GM21515 (cell line): ENCODE results near the gene HTR3E.
"Not testable (repeated sequence)": the region's sequence is repeated elsewhere in the genome, so short reads cannot be mapped to it uniquely, and the experiment has no call there.

Experiments
- ATAC-seq: cut with Tn5 transposase; IDR thresholded peaks from one replicate; pipeline ENCODE4 v1.9.1; 2021; ENCODE audit not compliant: unreplicated experiment

The HTR3E gene, protein sequence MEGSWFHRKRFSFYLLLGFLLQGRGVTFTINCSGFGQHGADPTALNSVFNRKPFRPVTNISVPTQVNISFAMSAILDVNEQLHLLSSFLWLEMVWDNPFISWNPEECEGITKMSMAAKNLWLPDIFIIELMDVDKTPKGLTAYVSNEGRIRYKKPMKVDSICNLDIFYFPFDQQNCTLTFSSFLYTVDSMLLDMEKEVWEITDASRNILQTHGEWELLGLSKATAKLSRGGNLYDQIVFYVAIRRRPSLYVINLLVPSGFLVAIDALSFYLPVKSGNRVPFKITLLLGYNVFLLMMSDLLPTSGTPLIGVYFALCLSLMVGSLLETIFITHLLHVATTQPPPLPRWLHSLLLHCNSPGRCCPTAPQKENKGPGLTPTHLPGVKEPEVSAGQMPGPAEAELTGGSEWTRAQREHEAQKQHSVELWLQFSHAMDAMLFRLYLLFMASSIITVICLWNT

DNA sequence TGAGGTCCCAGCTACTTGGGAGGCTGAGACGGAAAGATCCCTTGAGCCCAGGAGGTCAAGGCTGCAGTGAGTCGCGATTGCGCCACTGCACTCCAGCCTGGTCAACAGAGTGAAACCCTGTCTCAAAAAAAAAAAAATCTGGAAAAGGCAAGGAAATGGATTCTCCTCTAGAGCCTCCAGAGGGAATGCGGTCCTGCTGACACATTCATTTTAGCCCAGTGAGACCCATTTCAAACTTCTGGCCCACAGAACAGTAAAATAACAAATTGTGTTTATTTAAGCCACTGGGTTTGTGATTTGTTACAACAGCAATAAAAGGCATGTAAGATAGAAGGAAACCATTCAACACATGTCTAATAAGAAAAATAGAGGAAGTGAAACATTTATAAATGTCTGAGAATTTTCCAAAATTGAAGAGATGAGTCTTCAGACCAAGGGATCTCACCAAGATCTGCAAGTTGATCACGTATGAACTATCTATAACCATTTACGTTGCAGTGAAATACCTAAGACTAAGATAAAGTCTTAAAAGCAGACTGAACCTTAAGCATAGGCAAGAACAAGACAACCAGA lies at the start of gene HTR3E:
HTR3E (plus strand) TSS at position 254 of the 573 bp plus-strand sequence. CDS start 466 bp downstream, outside the sequence.
- no peak for ATAC-seq

DNA sequence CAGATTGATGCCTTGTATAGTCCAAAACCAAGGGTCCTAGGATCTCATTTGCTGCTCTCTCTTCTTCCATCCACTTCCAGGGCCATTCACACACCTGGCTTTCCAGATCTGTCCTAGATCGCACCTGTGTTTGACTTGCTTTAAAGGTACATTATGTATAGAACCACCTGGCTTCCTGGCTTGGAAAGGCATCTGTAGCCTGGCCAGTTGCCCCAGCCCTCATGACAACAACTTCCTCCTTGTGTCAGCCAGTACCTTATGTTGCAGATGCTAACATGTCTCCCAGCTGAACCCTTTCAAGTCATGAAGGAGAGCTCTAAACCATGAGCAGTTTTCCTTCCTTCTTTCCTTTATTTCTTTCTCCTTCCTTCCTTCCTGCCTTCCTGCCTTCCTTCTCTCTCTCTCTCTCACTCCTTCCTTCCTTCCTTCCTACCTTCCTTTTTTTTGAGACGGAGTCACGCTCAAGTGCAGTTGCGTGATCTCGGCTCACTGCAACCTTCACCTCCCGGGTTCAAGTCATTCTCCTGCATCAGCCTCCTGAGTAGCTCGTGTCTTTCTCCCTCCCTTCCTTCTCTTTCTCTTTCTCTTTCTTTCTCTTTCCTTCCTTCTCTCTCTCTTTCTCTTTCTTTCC lies 46.5 kb upstream of the HTR3E start:
- ATAC-seq: no peak

DNA sequence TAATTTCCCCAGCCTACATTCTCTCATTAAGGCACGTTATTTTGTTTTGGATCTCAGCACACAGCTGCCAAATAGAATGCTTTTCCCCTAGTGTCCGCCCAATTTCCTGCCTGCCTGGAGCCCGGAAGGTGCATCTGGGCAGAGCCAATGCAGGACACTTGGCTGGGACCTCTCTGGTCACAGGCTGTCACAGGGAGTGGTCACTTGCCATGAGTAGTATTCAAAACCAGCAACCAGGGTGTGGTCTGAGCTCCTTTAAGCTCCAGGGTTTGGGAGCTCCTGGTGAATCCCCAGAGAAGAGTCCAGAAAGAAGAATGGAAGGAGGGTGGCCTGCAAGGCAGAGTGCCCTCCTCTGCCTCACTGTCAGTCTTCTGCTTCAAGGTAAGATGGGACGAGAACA lies 44.1 kb upstream of the HTR3E start, which contains the start of gene HTR3C:
HTR3C (plus strand) TSS at position 281 of the 400 bp plus-strand sequence; CDS start at position 315, 34 bp downstream.
- no peak for ATAC-seq

DNA sequence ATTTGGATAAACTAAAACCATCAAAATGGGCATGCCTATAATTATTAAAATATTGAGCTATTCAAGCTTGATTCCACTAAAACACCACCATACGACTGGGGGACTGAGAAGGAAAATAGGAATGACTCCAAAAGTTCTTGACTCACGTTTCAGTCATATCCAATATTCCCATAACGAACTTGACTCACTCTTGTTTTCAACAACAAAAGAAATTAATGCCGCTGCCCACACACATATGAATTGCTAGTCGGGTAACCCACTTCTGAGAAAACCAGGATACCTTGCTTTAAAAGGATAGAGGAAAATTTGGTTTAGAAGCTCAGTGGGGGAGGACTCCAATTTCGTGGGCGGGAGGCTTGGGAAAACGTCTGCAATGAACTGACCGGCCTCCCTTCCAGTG lies 38.8 kb upstream of the HTR3E start:
- ATAC-seq: no peak

DNA sequence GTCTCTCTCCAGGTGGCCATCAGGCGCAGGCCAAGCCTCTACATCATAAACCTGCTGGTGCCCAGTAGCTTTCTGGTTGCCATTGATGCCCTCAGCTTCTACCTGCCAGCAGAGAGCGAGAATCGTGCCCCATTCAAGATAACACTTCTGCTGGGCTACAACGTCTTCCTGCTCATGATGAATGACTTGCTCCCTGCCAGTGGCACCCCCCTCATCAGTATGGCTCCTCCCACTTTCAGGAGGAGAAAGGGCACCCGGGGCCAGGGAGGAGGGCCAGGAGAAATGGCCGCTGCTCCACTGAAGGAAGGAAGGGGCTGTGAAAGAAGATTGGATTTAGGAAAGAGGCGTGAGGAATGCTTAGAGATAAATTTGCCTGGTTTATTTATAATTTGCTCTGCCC lies 37.4 kb upstream of the HTR3E start:
- no peak for ATAC-seq

DNA sequence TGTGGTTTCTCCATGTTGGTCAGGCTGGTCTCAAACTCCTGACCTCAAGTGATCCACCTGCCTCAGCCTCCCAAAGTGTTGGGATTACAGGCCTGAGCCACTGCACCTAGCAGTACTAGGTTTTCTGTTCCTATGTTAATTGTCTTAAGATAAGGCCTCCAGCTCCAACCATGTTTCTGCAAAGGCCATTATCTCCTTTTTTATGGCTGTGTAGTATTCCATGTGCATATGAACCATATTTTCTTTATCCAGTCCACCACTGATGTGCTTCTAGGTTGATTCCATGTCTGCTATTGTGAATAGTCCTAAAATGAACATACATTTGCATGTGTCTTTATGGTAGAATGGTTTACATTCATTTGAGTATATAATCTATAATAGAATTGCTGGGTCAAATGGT lies 34.2 kb upstream of the HTR3E start:
- ATAC-seq: no peak

DNA sequence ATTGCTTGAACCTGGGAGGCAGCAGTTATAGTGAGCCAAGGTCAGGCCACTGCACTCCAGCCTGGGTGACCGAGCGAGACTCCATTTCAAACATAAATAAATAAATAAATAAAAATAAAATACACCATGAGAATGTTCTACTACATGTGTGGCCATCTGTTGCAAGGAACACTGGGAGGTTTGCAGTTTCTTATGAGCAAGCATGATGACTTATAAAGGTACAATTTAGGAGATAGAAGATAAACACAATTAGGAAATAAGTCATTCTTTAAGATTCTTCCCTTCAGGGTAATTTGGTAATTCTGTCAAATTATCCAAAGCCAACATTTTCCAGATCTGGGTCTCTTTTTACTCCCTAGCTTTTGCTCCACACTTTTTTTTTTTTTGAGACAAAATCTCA lies 30.7 kb upstream of the HTR3E start:
- ATAC-seq: no peak

DNA sequence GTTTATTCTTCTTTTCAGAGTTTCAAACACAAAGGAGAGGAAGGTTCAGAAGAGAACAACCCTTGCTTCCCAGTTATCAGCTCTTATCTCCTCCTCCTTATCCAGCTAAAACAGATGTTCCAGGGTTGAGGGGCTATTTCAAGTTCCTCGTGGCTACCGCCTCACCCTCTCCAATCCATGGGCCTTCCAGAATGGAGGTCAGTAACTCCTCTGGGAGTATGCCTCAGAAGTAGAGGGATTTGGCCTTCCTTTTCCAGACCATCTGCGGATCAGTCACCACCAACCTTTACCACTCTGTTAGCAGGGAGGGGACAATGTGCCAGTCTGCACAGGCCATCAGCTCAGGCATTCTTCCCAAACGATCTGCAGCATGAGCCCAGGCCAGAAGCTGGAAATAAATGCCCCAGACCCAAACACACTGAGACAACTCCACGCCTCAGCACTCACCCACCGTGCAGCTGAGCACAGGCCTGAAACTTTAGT lies 29.2 kb upstream of the HTR3E start:
- no peak for ATAC-seq

DNA sequence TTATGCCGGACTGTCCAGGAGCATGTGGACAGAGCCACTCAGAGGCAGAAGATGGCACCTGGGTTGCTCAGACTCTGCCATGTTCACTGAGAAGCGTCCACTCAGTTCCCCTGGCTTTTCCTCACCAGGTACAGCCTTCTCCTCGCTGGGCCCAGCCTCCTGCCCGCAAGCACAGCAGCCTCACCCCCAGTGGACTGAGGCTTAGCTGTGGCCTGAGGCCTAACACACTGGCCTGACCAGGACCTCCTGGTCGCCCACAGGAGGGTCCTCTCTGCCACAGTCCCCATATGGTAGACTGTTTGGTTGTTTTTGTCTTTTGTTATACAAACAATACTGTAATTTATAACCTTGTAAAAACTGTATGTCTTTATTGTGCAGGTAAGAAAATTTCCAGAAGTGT lies 28.5 kb upstream of the HTR3E start:
- no peak for ATAC-seq

DNA sequence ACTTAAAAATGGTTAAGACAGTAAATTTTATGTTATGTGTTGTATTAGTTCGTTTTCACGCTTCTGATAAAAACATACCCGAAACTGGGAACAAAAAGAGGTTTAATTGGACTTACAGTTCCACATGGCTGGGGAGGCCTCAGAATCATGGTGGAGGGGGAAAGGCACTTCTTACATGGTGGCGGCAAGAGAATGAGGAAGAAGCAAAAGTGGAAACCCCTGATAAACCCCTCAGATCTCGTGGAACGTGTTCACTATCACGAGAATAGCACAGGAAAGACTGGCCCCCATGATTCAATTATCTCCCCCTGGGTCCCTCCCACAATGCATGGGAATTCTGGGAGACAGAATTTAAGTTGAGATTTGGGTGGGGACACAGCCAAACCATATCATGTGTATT lies 25.7 kb upstream of the HTR3E start:
- ATAC-seq: not testable (repeated sequence)

DNA sequence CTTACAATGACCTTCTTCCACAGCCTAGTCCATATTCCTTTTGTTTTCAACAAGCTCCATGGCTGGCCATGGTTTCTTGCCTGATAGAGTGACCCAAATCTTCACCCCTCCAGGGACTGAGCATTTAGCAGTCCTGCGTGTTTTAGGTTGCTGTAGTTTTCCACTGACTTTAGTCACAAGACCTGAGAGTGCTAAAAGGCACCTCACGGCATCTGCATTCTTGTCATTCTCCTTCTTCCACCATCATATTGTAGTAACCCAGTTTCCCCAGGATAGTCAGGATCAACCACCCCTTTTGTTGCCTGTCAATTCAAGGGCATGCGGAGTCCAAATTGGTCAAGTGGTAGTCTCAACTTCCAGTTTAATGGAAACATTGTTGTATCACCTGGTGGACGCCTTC lies 23.2 kb upstream of the HTR3E start:
- no peak for ATAC-seq

DNA sequence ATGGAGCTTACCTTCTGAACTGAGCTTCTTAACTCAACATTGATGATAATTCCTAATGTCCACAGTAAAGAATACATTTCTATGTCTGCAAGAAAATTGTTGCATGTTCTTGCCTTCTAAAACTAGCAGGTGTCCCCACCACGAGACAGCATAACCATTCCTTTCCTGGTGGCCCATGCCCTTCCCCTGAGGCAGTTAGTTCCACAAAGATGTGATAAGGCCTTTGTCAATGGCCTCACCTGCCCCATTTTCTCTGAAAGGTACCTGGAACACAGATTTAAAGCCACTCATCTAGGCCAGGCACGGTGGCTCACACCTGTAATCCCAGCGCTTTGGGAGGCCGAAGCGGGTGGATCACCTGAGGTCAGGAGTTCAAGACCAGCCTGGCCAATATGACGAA lies 21.0 kb upstream of the HTR3E start:
- ATAC-seq: no peak

DNA sequence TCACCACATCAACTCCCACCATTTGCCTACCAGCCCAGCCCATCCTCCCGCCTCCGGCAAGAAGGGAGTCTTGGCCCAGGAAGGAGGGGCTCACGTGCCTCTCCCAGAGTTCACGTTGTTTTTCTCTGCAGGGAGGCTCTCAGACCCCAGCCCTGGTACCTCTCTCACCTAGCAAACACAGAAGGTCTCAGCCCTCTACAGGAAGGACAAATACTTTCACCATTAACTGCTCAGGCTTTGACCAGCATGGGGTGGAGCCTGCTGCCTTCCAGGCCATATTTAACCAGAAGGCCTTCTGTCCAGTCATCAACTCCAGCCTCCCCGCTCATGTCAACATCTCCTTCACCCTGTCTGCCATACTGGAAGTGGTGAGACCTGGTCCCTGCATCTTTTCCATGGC lies 19.0 kb upstream of the HTR3E start:
- no peak for ATAC-seq

DNA sequence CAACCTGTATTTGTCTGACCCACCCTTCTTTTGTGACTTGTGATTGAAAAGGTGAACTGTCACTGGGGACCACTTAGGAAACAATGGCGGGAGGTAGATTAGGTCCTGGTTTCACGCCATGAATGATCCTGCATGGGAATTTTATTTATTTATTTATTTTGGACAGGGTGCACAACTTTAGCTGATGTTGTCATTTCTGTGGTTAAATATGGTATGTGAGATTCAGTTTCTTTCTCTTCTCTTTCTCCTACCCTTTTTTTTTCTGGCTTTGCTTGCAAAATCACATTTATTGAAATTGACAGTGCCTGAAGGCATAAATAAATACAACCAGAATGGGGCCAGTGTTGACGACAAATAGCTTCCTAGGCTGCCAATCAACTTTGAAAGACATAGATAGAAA lies 18.0 kb upstream of the HTR3E start:
- no peak for ATAC-seq

DNA sequence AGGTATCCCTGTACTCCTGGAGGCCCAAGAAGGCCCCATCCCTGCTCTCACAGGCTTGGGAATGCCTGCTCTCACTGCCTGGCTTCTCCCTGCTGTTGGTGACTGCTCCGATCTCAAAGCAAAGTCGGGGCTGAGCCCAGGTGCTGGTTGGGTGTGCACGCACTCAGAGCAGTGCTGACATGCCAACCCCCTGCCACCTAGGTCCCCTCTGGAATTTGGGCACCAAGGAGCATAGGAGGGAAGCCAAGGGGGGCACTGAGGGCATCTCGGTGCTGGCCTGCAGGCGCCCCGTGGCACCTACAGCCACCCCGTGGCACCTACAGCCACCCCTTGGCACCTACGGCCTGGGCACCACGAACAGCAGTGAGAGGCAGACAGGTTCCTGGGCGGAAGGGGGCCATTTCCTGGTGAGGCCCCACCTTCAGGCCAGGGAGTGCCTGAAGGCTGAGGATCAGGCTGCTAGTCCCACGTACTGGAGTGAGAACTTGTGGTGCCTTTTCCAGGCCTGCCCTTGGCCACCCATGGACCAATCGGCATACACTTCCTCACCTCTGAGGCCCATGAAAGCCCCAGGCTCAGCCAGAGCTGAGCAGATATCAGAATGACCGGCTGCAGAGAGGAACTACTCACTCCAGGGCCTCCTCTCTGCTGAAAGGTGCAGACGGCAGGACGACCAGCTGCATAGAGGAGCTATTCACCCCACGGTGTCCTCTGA lies 15.6 kb upstream of the HTR3E start:
- no peak for ATAC-seq

DNA sequence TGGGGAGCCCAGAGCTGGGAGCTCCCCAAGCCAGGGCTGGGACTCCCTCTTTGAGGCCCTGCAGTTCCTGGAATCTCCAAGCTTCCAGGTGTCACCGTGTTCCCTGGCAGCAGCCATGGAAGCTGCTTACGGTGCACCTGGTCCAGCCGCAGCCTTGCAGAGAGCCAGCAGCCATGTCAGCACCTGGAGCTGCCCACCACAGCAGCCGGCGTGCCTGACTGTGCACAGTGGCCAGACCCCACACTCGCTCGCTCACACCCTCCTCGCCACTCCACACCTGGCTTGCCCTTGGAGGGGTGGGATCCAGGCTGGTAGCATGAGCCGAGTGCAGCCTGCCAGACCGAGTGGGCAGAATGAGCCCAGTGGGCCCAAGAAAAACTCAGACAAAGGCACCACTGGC lies 14.8 kb upstream of the HTR3E start:
- ATAC-seq: no peak

DNA sequence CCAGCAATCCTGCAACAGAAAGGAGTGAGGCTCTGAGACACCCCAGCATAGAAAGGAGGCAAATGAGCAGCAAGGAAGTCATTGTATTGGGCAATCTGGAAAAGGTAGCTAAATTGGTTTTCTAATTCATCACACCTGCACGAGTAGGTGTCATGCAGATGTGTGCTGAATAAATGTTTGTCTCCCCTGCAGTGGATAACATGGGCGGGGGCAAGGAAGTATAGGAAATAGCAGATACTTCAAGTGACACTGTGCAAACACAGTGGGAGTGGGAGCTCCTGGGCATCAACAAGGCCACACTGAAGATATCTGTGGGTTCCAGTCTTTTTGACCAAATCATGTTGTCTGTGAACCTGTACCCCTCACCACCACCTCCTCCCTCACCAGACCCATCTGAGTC lies 14.4 kb upstream of the HTR3E start:
- no peak for ATAC-seq

DNA sequence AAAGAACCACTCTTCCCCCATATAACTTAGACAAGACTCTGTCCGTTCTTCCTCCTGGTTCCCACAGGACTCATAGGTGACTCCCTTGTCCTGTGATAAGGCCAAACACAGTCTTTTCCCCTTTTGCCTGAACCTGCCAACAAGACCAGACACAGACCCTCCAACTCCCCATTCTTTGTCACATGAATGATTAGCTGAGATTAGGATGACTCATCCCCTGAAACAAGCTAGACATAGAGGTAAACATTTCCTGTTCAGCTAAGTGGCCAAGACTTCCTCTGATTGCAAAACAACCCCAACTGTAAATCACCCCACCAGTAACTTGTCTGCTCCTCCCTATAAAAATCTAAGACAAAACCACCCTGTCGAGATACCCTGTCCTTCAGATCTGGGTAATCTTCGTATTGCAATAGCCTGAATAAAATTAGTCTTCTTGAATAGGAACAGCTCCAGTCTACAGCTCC lies 11.4 kb upstream of the HTR3E start:
- no peak for ATAC-seq

DNA sequence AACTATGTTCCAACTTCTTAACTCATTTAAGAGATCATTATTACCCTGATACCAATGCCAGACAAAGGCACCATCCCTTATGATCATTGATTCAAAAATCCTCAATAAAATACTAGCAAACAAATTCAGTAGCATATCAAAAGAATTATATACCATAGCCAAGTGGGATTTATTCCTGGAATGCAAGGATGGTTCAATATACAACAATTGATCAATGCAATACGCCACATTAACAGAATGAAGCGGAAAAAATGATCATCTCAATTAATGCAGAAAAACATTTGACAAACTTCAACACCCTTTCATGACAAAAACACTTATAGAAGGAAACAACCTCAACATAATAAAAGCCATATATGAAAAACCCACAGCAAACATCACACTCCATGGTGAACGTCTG lies 4.7 kb upstream of the HTR3E start:
- ATAC-seq: no peak

DNA sequence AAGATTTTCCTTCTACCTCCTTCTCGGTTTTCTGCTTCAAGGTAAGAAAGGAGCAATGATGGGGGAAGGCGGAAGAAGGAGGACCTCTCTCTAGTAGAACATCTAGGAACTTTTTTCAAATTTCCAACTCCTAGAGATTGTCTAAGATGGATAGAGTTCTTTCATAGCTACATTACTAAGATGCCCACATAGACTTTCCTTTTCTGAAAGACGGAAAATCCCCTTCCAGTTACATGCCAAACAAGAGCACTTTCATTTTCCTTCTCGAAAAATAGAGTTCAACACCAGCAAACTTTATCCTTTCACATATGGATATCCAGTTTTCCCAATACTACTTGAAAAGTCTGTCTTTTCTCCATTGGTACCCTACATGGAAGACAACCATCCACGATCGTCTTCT lies 692 bp downstream of the HTR3E start:
- no peak for ATAC-seq
